HG03039 (cell line): ENCODE data around the gene TCIRG1.

Experiments used
- ATAC-seq: cut with Tn5 transposase; IDR thresholded peaks from one replicate; pipeline ENCODE4 v1.9.1; 2021; ENCODE audit warnings: mild to moderate bottlenecking, moderate library complexity; ENCODE audit not compliant: unreplicated experiment

TCIRG1 gene

GRCh38 chr11:68036141-68036716, 2.6 kb upstream of the TCIRG1 start:
- ATAC-seq, result no peak

GRCh38 chr11:68036717-68037239, 2.0 kb upstream of the TCIRG1 start:
- ATAC-seq, result no peak

GRCh38 chr11:68037411-68038225, 1.2 kb upstream of the TCIRG1 start:
- ATAC-seq, result no peak

GRCh38 chr11:68038226-68038717, 553 bp upstream of the TCIRG1 start:
- no peak for ATAC-seq

GRCh38 chr11:68039526-68040086, 781 bp downstream of the TCIRG1 start:
- ATAC-seq, result no peak

- ATAC-seq, result no peak
These were observed 1.5 kb downstream of the TCIRG1 start for GRCh38 chr11:68040101-68040956.

GRCh38 chr11:68040957-68041591, 2.2 kb downstream of the TCIRG1 start:
- ATAC-seq, result no peak

- no peak for ATAC-seq
These were observed 2.9 kb downstream of the TCIRG1 start for GRCh38 chr11:68041617-68042218.

- ATAC-seq, result no peak
These were observed 3.6 kb downstream of the TCIRG1 start for GRCh38 chr11:68042219-68043028.

GRCh38 chr11:68043029-68043348, 4.2 kb downstream of the TCIRG1 start:
- ATAC-seq, result no peak

GRCh38 chr11:68043349-68044144, 4.7 kb downstream of the TCIRG1 start:
- ATAC-seq, result no peak

- no peak for ATAC-seq
These were observed 5.5 kb downstream of the TCIRG1 start for GRCh38 chr11:68044145-68044813.

GRCh38 chr11:68044898-68045351, 6.1 kb downstream of the TCIRG1 start:
- ATAC-seq, result no peak

GRCh38 chr11:68047437-68048290, 8.8 kb downstream of the TCIRG1 start:
- ATAC-seq, result no peak

GRCh38 chr11:68048681-68049508, 10.1 kb downstream of the TCIRG1 start:
- ATAC-seq, result no peak
